Measurements from ENCODE around the gene RNF113A. TPM values are rescaled to one million over a fixed set of nuclear protein-coding genes. Genes with fewer than 3 reads are reported as not detected.

RNF113A gene
- total and polyA plus RNA-seq, 2 donors (not counting 3 experiments of a cell fraction or from before 2014, with no cell fraction given): 9.4 to 11.7 TPM

Other genes starting within 250 kb of the RNF113A start
- gene SEPTIN6, start 178.6 kb downstream of the RNF113A start, total RNA-seq: 22.2 and 31.8 TPM in 2 replicates
- gene SEPTIN6, start 178.6 kb downstream of the RNF113A start, polyA plus RNA-seq: 15.8 and 23.1 TPM in 2 replicates
- gene SOWAHD, start 113.1 kb downstream of the RNF113A start, total RNA-seq: not detected in 2 replicates
- not detected in 2 replicates for gene SOWAHD, start 113.1 kb downstream of the RNF113A start, polyA plus RNA-seq
- 1,516 and 1,582 TPM in 2 replicates for gene RPL39, start 80.1 kb downstream of the RNF113A start, total RNA-seq
- gene RPL39, start 80.1 kb downstream of the RNF113A start, polyA plus RNA-seq: 1,285 and 1,305 TPM in 2 replicates
- 10.2 and 11.9 TPM in 2 replicates for gene UPF3B, start 18.8 kb downstream of the RNF113A start, total RNA-seq
- gene UPF3B, start 18.8 kb downstream of the RNF113A start, polyA plus RNA-seq: 2.2 and 3.7 TPM in 2 replicates
- 89.9 and 96.3 TPM in 2 replicates for gene NDUFA1, start 99 bp upstream of the RNF113A start, total RNA-seq
- gene NDUFA1, start 99 bp upstream of the RNF113A start, polyA plus RNA-seq: 61.2 and 93.4 TPM in 2 replicates
- not detected in 2 replicates for gene AKAP14, start 24.2 kb upstream of the RNF113A start, total RNA-seq
- not detected in 2 replicates for gene AKAP14, start 24.2 kb upstream of the RNF113A start, polyA plus RNA-seq
- 7.8 and 8.0 TPM in 2 replicates for gene NKAP, start 72.0 kb upstream of the RNF113A start, total RNA-seq
- 2.2 and 2.5 TPM in 2 replicates for gene NKAP, start 72.0 kb upstream of the RNF113A start, polyA plus RNA-seq
- not detected in 2 replicates for gene RHOXF2B, start 206.0 kb upstream of the RNF113A start, total RNA-seq
- not detected in 2 replicates for gene RHOXF2B, start 206.0 kb upstream of the RNF113A start, polyA plus RNA-seq
- gene RHOXF1, start 244.2 kb upstream of the RNF113A start, total RNA-seq: not detected in 2 replicates
- not detected in 2 replicates for gene RHOXF1, start 244.2 kb upstream of the RNF113A start, polyA plus RNA-seq